GM12878 (cell line): ENCODE data around the gene DCAF11. TPM values are rescaled to one million over a fixed set of nuclear protein-coding genes. Genes with fewer than 3 reads are reported as not detected.

Experiments used
- ATAC-seq: fragments of 200-7000 bp; cut with Tn5 transposase; 3 replicates; pipeline ENCODE4 v1.9.1; 2020; ENCODE audit warnings: mild to moderate bottlenecking, moderate library complexity
- BruUV-seq: library from RNA; stranded (reverse); fragments of 400-500 nt; replicated peaks from 2 replicates; lab custom pipeline; 2021; lab: Mats Ljungman, UMichigan
- CTCF ChIA-PET: fragments of 300-600 bp; sonication (Branson Sonifier 250); formaldehyde crosslinking; extraction: SDS; loops from one replicate; lab custom pipeline; 2021; ENCODE audit warnings: inconsistent platforms; lab: Yijun Ruan, JAX
- POLR2A ChIA-PET: fragments of 350-600 bp; formaldehyde crosslinking; extraction: SDS; loops from one replicate; lab custom pipeline; 2021; ENCODE audit warnings: inconsistent platforms; lab: Charles Lee
- RAD21 ChIA-PET: fragments of 300-600 bp; sonication (Branson Sonifier 250); formaldehyde crosslinking; loops from one replicate; lab custom pipeline; 2023; ENCODE audit warnings: antibody characterized with exemption; ENCODE audit not compliant: unreplicated experiment; lab: Charles Lee
- SMC1A ChIA-PET: fragments of 300-600 bp; sonication (Branson Sonifier 250); formaldehyde crosslinking; loops from one replicate; lab custom pipeline; 2023; ENCODE audit not compliant: unreplicated experiment, uncharacterized antibody; lab: Charles Lee
- DNase-seq: peaks from one replicate; pipeline ENCODE4 v3.0.0-alpha.2; 2011; ENCODE audit warnings: low read depth, low spot score
- FAIRE-seq: peaks from 3 replicates; lab custom pipeline; 2011; peaks lifted over from hg19 to GRCh38; lab: Jason Lieb, UNC
- H2AFZ ChIP-seq: 2 replicates; pipeline ENCODE4 v1.6.0; 2011; ENCODE audit warnings: low read depth, low read length, control low read depth; ENCODE audit not compliant: control insufficient read depth
- H3K27ac ChIP-seq: 2 replicates; pipeline ENCODE4 v1.5.1; 2011; ENCODE audit warnings: control low read depth; ENCODE audit not compliant: control insufficient read depth, insufficient read depth
- H3K27me3 ChIP-seq, 2 experiments: replicated peaks in 1 of 2; 2 replicates each; pipeline versions ENCODE4 v1.6.0 to v1.6.1; 2011; ENCODE audit warnings: low read length in 1 of 2; ENCODE audit not compliant: control insufficient read depth in 2 of 2, insufficient read depth in 2 of 2
- H3K36me3 ChIP-seq, 2 experiments: 2 replicates each; pipeline ENCODE4 v1.5.1; 2011; ENCODE audit warnings: low read length in 1 of 2; ENCODE audit not compliant: control insufficient read depth in 2 of 2, insufficient read depth in 2 of 2
- H3K4me1 ChIP-seq: 2 replicates; pipeline ENCODE4 v1.6.1; 2011; ENCODE audit warnings: mild to moderate bottlenecking, low read length, moderate library complexity, mixed read lengths; ENCODE audit not compliant: control insufficient read depth, insufficient read depth
- H3K4me2 ChIP-seq: 2 replicates; pipeline ENCODE4 v1.6.0; 2011; ENCODE audit warnings: control low read depth; ENCODE audit not compliant: control insufficient read depth, insufficient read depth
- H3K4me3 ChIP-seq: fragments of 200-600 bp; sonication (generic); 2 replicates; pipeline ENCODE4 v1.5.1; 2016
- H3K79me2 ChIP-seq: 2 replicates; pipeline ENCODE4 v1.6.0; 2011; ENCODE audit warnings: low read length; ENCODE audit not compliant: control insufficient read depth, insufficient read depth
- H3K9ac ChIP-seq: 2 replicates; pipeline ENCODE4 v1.8.0; 2011; ENCODE audit warnings: low read length, control low read depth, mixed read lengths; ENCODE audit not compliant: control insufficient read depth, insufficient read depth
- H3K9me3 ChIP-seq: replicated peaks from 3 replicates; pipeline ENCODE4 v1.5.1; 2011; ENCODE audit warnings: mild to moderate bottlenecking, low read length; ENCODE audit not compliant: control insufficient read depth, insufficient read depth
- H4K20me1 ChIP-seq: 2 replicates; pipeline ENCODE4 v1.6.0; 2011; ENCODE audit not compliant: control insufficient read depth, insufficient read depth
- CBX5 ChIP-seq: sonication (generic); IDR thresholded peaks from 2 replicates; pipeline ENCODE4 v1.6.1; 2016; ENCODE audit warnings: low read depth, moderate library complexity, mild to moderate bottlenecking, inconsistent platforms
- CREM ChIP-seq: IDR thresholded peaks from 2 replicates; pipeline ENCODE4 v1.6.1; 2014; ENCODE audit warnings: antibody characterized with exemption, low read depth
- E4F1 ChIP-seq: fragments of 450-650 bp; IDR thresholded peaks from 2 replicates; pipeline ENCODE4 v1.6.1; 2018; ENCODE audit warnings: borderline replicate concordance, mild to moderate bottlenecking; ENCODE audit not compliant: partially characterized antibody
- EP300 ChIP-seq, 2 experiments: fragments of 150-350 bp in 1 of 2; IDR thresholded peaks; 2 replicates each; pipeline ENCODE4 v1.6.1; 2011 to 2012; ENCODE audit warnings: low read depth in 2 of 2, low read length in 2 of 2, borderline replicate concordance in 1 of 2, improper control_type of control experiment in 1 of 2, inconsistent platforms in 1 of 2; ENCODE audit not compliant: control insufficient read depth in 1 of 2
- ETV6 ChIP-seq, 2 experiments: fragments of 450-650 bp in 1 of 2; IDR thresholded peaks in 1 of 2; conservative IDR thresholded peaks in 1 of 2; 2 replicates each; pipeline ENCODE4 v1.6.1; 2014; ENCODE audit warnings: antibody characterized with exemption in 1 of 2, borderline replicate concordance in 1 of 2, low read depth in 1 of 2, mild to moderate bottlenecking in 1 of 2, moderate library complexity in 1 of 2
- IKZF1 ChIP-seq: fragments of 450-650 bp; conservative IDR thresholded peaks from 2 replicates; pipeline ENCODE4 v1.6.1; 2017; ENCODE audit warnings: antibody characterized with exemption, mild to moderate bottlenecking
- KDM1A ChIP-seq: fragments of 200-600 bp; sonication (generic); IDR thresholded peaks from 2 replicates; pipeline ENCODE4 v1.6.1; 2016; ENCODE audit warnings: borderline replicate concordance
- PML ChIP-seq: IDR thresholded peaks from 2 replicates; pipeline ENCODE4 v1.6.1; 2012; ENCODE audit warnings: low read length, inconsistent platforms
- POLR2A ChIP-seq: IDR thresholded peaks from 2 replicates; pipeline ENCODE4 v1.6.1; 2011; ENCODE audit warnings: low read depth, mild to moderate bottlenecking, low read length
- POLR2AphosphoS5 ChIP-seq: IDR thresholded peaks from 2 replicates; pipeline ENCODE4 v1.6.1; 2011; ENCODE audit warnings: mild to moderate bottlenecking, low read length, inconsistent platforms
- RAD51 ChIP-seq: fragments of 450-650 bp; IDR thresholded peaks from 2 replicates; pipeline ENCODE4 v1.6.1; 2016; ENCODE audit warnings: moderate library complexity, mild to moderate bottlenecking, inconsistent platforms
- RELA ChIP-seq: fragments of 450-650 bp; IDR thresholded peaks from 2 replicates; pipeline ENCODE4 v1.8.0; 2014; ENCODE audit warnings: borderline replicate concordance; ENCODE audit not compliant: partially characterized antibody
- REST ChIP-seq: IDR thresholded peaks from 2 replicates; pipeline ENCODE4 v1.6.1; 2012; ENCODE audit warnings: mild to moderate bottlenecking, low read depth, low read length
- SMAD1 ChIP-seq: fragments of 450-650 bp; IDR thresholded peaks from 2 replicates; pipeline ENCODE4 v1.6.1; 2018; ENCODE audit warnings: mild to moderate bottlenecking, low read depth; ENCODE audit not compliant: partially characterized antibody
- TARDBP ChIP-seq: IDR thresholded peaks from 2 replicates; pipeline ENCODE4 v1.6.1; 2016; ENCODE audit warnings: borderline replicate concordance
- TCF12 ChIP-seq: IDR thresholded peaks from 2 replicates; pipeline ENCODE4 v1.6.1; 2011; ENCODE audit warnings: low read depth, mild to moderate bottlenecking, low read length
- YBX1 ChIP-seq: fragments of 450-650 bp; IDR thresholded peaks from 2 replicates; pipeline ENCODE4 v1.6.1; 2016; ENCODE audit warnings: antibody characterized with exemption
- ZNF274 ChIP-seq: IDR thresholded peaks from one replicate; pipeline ENCODE4 v1.8.0; 2011; ENCODE audit not compliant: insufficient read length, insufficient read depth
- WGBS: methylation state at CpG from one replicate; pipeline ENCODE4 v1.1.6; 2016; ENCODE audit warnings: low lambda C conversion rate; ENCODE audit not compliant: insufficient replicate concordance, insufficient coverage; ENCODE audit errors: missing lambda C conversion rate; 5-methylcytosine and 5-hydroxymethylcytosine counted together
- in situ Hi-C: fragments of 300-500 bp; cut with MboI; formaldehyde crosslinking; loops from 9 replicates; pipeline ENCODE4 v1.14.3; 2018; ENCODE audit warnings: mixed read lengths
- intact Hi-C: fragments of 100-400 bp; cut with micrococcal nuclease; formaldehyde crosslinking; loops from one replicate; pipeline ENCODE4 v1.14.2; 2022; ENCODE audit not compliant: unreplicated experiment
- polyA plus RNA-seq, 11 experiments: library from polyadenylated mRNA; depleted of rRNA in 4 of 11; unstranded in 6 of 11; stranded (reverse) in 5 of 11; fragments of >200 nt; fragmentation: Nextera tagmentation in 4 of 11; fragmentation: Illumina TruSeq in 1 of 11; extraction: Ambion mirVana in 4 of 11; extraction: Trizol in 1 of 11; gene quantifications; 1 replicate in 1 of 11; 2 replicates in 10 of 11; pipeline versions ENCODE4 v1.2.1 to v1.2.3, GENCODE V29; 2011 to 2016; ENCODE audit warnings: inconsistent platforms in 2 of 11, missing spikeins in 2 of 11, low read depth in 1 of 11
- total RNA-seq, 4 experiments: library from RNA; depleted of rRNA in 3 of 4; stranded (reverse); fragments of >200 nt in 3 of 4; fragmentation: Illumina TruSeq in 1 of 4; extraction: Trizol in 1 of 4; gene quantifications; 2 replicates each; pipeline versions ENCODE4 v1.2.1 to v1.2.3, GENCODE V29; 2013 to 2021

DCAF11 gene
- total and polyA plus RNA-seq, 10 of the 15 experiments (the other 5 are each of a cell fraction or from before 2014, with no cell fraction given), result 13.4 to 91.2 (median 68.7) TPM

GRCh38 chr14:24162093-24162492, 47.5 kb downstream of the DCAF11 start (continued):
- TF ChIP-seq RELA (no peak), CBX5 (no peak)

- intact Hi-C loops, result no loop called here
- peaks cover 38% of the 10 kb centered on the region for H3K4me1 ChIP-seq
- TF ChIP-seq RAD51 (no peak), IKZF1 (no peak), ETV6 (conservative IDR thresholded peaks at IDR 0.05 in 1 of 2, IDR thresholded peaks at IDR 0.05 in 1 of 2; ENCODE audit: borderline replicate concordance in 1 of 2, low read depth in 1 of 2) (no peak), ZNF274 (no peak), TARDBP (no peak), REST (no peak), SMAD1 (no peak), KDM1A (no peak), YBX1 (no peak), EP300 (IDR thresholded peaks at IDR 0.05; ENCODE audit: borderline replicate concordance in 1 of 2, control insufficient read depth in 1 of 2, low read depth in 2 of 2, low read length in 2 of 2) (no peak), PML (no peak), TCF12 (no peak), CREM (no peak), POLR2AphosphoS5 (peak; percentile 11; the same call in 1 of the 2 replicates), POLR2A (peak; percentile 44; the same call in 1 of the 2 replicates), E4F1 (no peak)
These were observed 50.0 kb downstream of the DCAF11 start for GRCh38 chr14:24164518-24164991.

More at GRCh38 chr14:24164518-24164991, 50.0 kb downstream of the DCAF11 start:
- CTCF ChIA-PET, result no interaction called here
- H3K27ac ChIP-seq, result no peak overlapping the region
- ATAC-seq (no peak), FAIRE-seq (no peak), DNase-seq (no peak)
- H2AFZ ChIP-seq, result no peak overlapping the region
- H3K79me2 ChIP-seq, result peaks cover 43% of the 10 kb centered on the region
- H3K4me2 ChIP-seq, result peak overlapping the region; percentile 90; the same call in 1 of the 2 replicates
- peaks cover 34 to 54% of the 10 kb centered on the region in 2 experiments for H3K36me3 ChIP-seq
- POLR2A ChIA-PET, result interaction anchor here (0.6 to 1.0 kb wide), 5 partner anchors 14 to 69 kb away, joined by 3 to 9 read pairs (median 3); partner anchors contain the start of gene PSME2
- H3K4me3 ChIP-seq, result no peak overlapping the region; the same call in 1 of the 2 replicates
- SMC1A ChIA-PET, result no interaction called here
- no peaks in the 10 kb centered on the region for H4K20me1 ChIP-seq
- H3K27me3 ChIP-seq, result no peaks in the 10 kb centered on the region
- BruUV-seq, result no TSS peak
- H3K9ac ChIP-seq, result peak overlapping the region; percentile 17; the same call in 1 of the 2 replicates
- RAD21 ChIA-PET, result no interaction called here
- 98% methylated on average over 14 of the region's 14 CpGs for WGBS
- no peaks in the 10 kb centered on the region for H3K9me3 ChIP-seq
- in situ Hi-C loops, result no loop called here
